Head of caudate nucleus (tissue), 42 donors: ENCODE data around the gene SDCCAG8.

Source experiments
- DNase-seq, 42 donors: peaks; one replicate each; pipeline versions ENCODE4 v3.0.0 to v3.0.0-alpha.2; 2020 to 2021; ENCODE audit warnings: mixed read lengths in 7 of 42
- intact Hi-C: fragments of 100-400 bp; cut with DNase I; formaldehyde crosslinking; loops from one replicate; pipeline ENCODE4 v1.15.0; 2022

SDCCAG8 gene

GRCh38 chr1:243483071-243483771, 227.4 kb downstream of the SDCCAG8 start:
- peak in 20 of 42 donors; percentile 26 to 71 (median 55) for DNase-seq
- intact Hi-C loops, result loop anchor here (5.0 to 10.0 kb wide), 2 partner anchors 259 to 372 kb away; partner anchors contain the start of gene AKT3

- DNase-seq, result no peak
- intact Hi-C loops, result loop anchor here (5.0 to 10.0 kb wide), 2 partner anchors 258 to 371 kb away; partner anchors contain the start of gene AKT3
Measured at GRCh38 chr1:243483952-243484351, 228.1 kb downstream of the SDCCAG8 start.

GRCh38 chr1:243487036-243487648, 231.3 kb downstream of the SDCCAG8 start:
- DNase-seq, result peak in 2 of 42 donors; percentile 0 to 21
- intact Hi-C loops, result loop anchor here (10.0 kb wide), 1 partner anchor 368 kb away; the partner anchor contains the start of gene AKT3

- DNase-seq, result peak in 2 of 42 donors; percentile 1 to 25
- intact Hi-C loops, result loop anchor here (10.0 kb wide), 1 partner anchor 367 kb away; the partner anchor contains the start of gene AKT3
Measured at GRCh38 chr1:243487649-243488227, 231.9 kb downstream of the SDCCAG8 start.

GRCh38 chr1:243488459-243489157, 232.8 kb downstream of the SDCCAG8 start:
- DNase-seq, result peak in 2 of 42 donors; percentile 4 to 41
- intact Hi-C loops, result loop anchor here (10.0 kb wide), 1 partner anchor 366 kb away; the partner anchor contains the start of gene AKT3

- DNase-seq, result peak in 2 of 42 donors; percentile 2 to 25
- intact Hi-C loops, result loop anchor here (10.0 kb wide), 1 partner anchor 366 kb away; the partner anchor contains the start of gene AKT3
Measured at GRCh38 chr1:243489158-243489527, 233.3 kb downstream of the SDCCAG8 start.

GRCh38 chr1:243489681-243490546, 234.1 kb downstream of the SDCCAG8 start:
- intact Hi-C loops, result loop anchor here (10.0 kb wide), 1 partner anchor 365 kb away; the partner anchor contains the start of gene AKT3

GRCh38 chr1:243490748-243491686, 235.2 kb downstream of the SDCCAG8 start:
- intact Hi-C loops, result no loop called here
- peak in 2 of 42 donors; percentile 1 to 6 for DNase-seq

More at GRCh38 chr1:243489681-243490546, 234.1 kb downstream of the SDCCAG8 start:
- peak in 3 of 42 donors; percentile 3 to 22 (median 12) for DNase-seq

GRCh38 chr1:243493156-243494129, 237.6 kb downstream of the SDCCAG8 start:
- intact Hi-C loops, result no loop called here

GRCh38 chr1:243494741-243495431, 239.0 kb downstream of the SDCCAG8 start:
- intact Hi-C loops, result no loop called here
- DNase-seq, result peak in 4 of 42 donors; percentile 2 to 40 (median 18)

More at GRCh38 chr1:243493156-243494129, 237.6 kb downstream of the SDCCAG8 start:
- DNase-seq, result peak in 4 of 42 donors; percentile 6 to 39 (median 16)

GRCh38 chr1:243495442-243496186, 239.8 kb downstream of the SDCCAG8 start:
- peak in 3 of 42 donors; percentile 10 to 50 (median 29) for DNase-seq
- intact Hi-C loops, result no loop called here

GRCh38 chr1:243496187-243496646, 240.4 kb downstream of the SDCCAG8 start:
- DNase-seq, result peak; percentile 68 to 92 (median 84)
- intact Hi-C loops, result no loop called here

GRCh38 chr1:243496806-243497205, 241.0 kb downstream of the SDCCAG8 start:
- DNase-seq, result peak in 1 of 42 donors; percentile 48
- intact Hi-C loops, result no loop called here
